GM23248 (cell line): ENCODE data around the gene FADS6. TPM values are rescaled to one million over a fixed set of nuclear protein-coding genes. Genes with fewer than 3 reads are reported as not detected.
"Not testable (repeated sequence)": the region's sequence is repeated elsewhere in the genome, so short reads cannot be mapped to it uniquely, and the experiment has no call there.

Experiments used
- DNase-seq: peaks from one replicate; pipeline ENCODE4 v3.0.0-alpha.2; 2015
- H2AFZ ChIP-seq: fragments of 200-600 bp; sonication (generic); 2 replicates; pipeline ENCODE4 v1.6.1; 2016; ENCODE audit warnings: antibody characterized with exemption
- H3F3A ChIP-seq: fragments of 200-600 bp; sonication (generic); 2 replicates; pipeline ENCODE4 v1.6.1; 2016; ENCODE audit warnings: mild to moderate bottlenecking, antibody characterized with exemption, mixed run types; ENCODE audit not compliant: insufficient read depth
- H3K27ac ChIP-seq: fragments of 200-600 bp; sonication (generic); 2 replicates; pipeline ENCODE4 v1.5.1; 2016; ENCODE audit warnings: mild to moderate bottlenecking
- H3K27me3 ChIP-seq: fragments of 200-600 bp; sonication (generic); replicated peaks from 2 replicates; pipeline ENCODE4 v1.6.1; 2016; ENCODE audit warnings: mild to moderate bottlenecking; ENCODE audit not compliant: insufficient read depth
- H3K36me3 ChIP-seq: fragments of 200-600 bp; sonication (generic); 2 replicates; pipeline ENCODE4 v1.6.1; 2016; ENCODE audit warnings: low read depth, mild to moderate bottlenecking
- H3K4me1 ChIP-seq: fragments of 200-600 bp; sonication (generic); 2 replicates; pipeline ENCODE4 v1.6.1; 2016; ENCODE audit warnings: mild to moderate bottlenecking; ENCODE audit not compliant: insufficient read depth
- H3K4me2 ChIP-seq: fragments of 200-600 bp; sonication (generic); one replicate; pipeline ENCODE4 v1.6.1; 2016; ENCODE audit warnings: mild to moderate bottlenecking; ENCODE audit not compliant: unreplicated experiment
- H3K4me3 ChIP-seq: fragments of 200-600 bp; sonication (generic); 2 replicates; pipeline ENCODE4 v1.5.1; 2016; ENCODE audit warnings: mild to moderate bottlenecking
- H3K79me2 ChIP-seq: fragments of 200-600 bp; sonication (generic); 2 replicates; pipeline ENCODE4 v1.6.1; 2016; ENCODE audit warnings: mild to moderate bottlenecking; ENCODE audit not compliant: insufficient read depth
- H3K9ac ChIP-seq: fragments of 200-600 bp; sonication (generic); 2 replicates; pipeline ENCODE4 v1.6.1; 2016; ENCODE audit warnings: mild to moderate bottlenecking
- H3K9me2 ChIP-seq: fragments of 200-600 bp; sonication (generic); 2 replicates; pipeline ENCODE4 v1.6.1; 2016; ENCODE audit warnings: mixed run types, mild to moderate bottlenecking, moderate library complexity; ENCODE audit not compliant: insufficient read depth
- H3K9me3 ChIP-seq: fragments of 200-600 bp; sonication (generic); one replicate; pipeline ENCODE4 v1.6.1; 2017; ENCODE audit warnings: low read depth
- H4K20me1 ChIP-seq: fragments of 200-600 bp; sonication (generic); 2 replicates; pipeline ENCODE4 v1.6.0; 2016; ENCODE audit not compliant: insufficient read depth
- EZH2 ChIP-seq: fragments of 200-600 bp; sonication (generic); IDR thresholded peaks from 2 replicates; pipeline ENCODE4 v1.6.1; 2018; ENCODE audit warnings: antibody characterized with exemption, mild to moderate bottlenecking; ENCODE audit not compliant: insufficient read depth, poor library complexity, severe bottlenecking
- EZH2phosphoT487 ChIP-seq: fragments of 200-600 bp; sonication (generic); IDR thresholded peaks from 2 replicates; pipeline ENCODE4 v1.6.1; 2018; ENCODE audit warnings: antibody characterized with exemption, moderate library complexity, mild to moderate bottlenecking, low read depth; ENCODE audit not compliant: insufficient read depth
- WGBS, 2 experiments: methylation state at CpG; one replicate each; pipeline ENCODE4 v1.1.6; 2015 to 2017; ENCODE audit warnings: low lambda C conversion rate in 2 of 2, low coverage in 1 of 2; ENCODE audit errors: missing lambda C conversion rate in 2 of 2; 5-methylcytosine and 5-hydroxymethylcytosine counted together
- in situ Hi-C: fragments of 300-500 bp; cut with MboI; formaldehyde crosslinking; loops from 2 replicates; pipeline ENCODE4 v1.15.0; 2020
- polyA plus RNA-seq: library from polyadenylated mRNA; unstranded; fragments of >200 nt; fragmentation: Nextera tagmentation; extraction: Ambion mirVana; gene quantifications from 2 replicates; pipeline ENCODE4 v1.2.1, GENCODE V29; 2016
- total RNA-seq: library from RNA; depleted of rRNA; stranded (reverse); fragments of >200 nt; shearing (Covaris generic); gene quantifications from 2 replicates; pipeline ENCODE4 v1.2.3, GENCODE V29; 2014

The FADS6 gene
- total and polyA plus RNA-seq, 2 experiments from 2014 or later = not detected

DNA sequence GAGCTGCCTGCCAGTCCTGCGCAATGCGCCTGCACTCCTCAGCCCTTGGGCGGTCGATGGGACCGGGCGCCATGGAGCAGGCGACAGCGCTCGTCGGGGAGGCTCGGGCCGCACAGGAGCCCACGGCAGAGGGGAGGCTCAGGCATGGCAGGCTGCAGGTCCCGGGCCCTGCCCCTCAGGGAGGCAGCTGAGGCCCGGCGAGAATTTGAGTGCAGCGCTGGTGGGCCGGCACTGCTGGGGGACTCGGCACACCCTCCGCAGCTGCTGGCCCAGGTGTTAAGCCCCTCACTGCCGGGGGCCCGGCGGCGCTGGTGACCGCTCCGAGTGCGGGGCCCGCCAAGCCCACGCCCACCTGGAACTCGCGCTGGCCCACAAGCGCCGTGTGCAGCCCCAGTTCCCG lies 13.6 kb upstream of the FADS6 start:
- H4K20me1 ChIP-seq = no peaks in the 10 kb centered on the region
- no peak overlapping the region for H2AFZ ChIP-seq
- H3K9me3 ChIP-seq = no peaks in the 10 kb centered on the region
- peaks cover 12% of the 10 kb centered on the region; the same call in 1 of the 2 replicates for H3K27me3 ChIP-seq
- H3K4me2 ChIP-seq = no peak overlapping the region
- no peaks in the 10 kb centered on the region for H3K9me2 ChIP-seq
- no peaks in the 10 kb centered on the region for H3K36me3 ChIP-seq
- H3K9ac ChIP-seq = no peak overlapping the region
- H3K4me1 ChIP-seq = no peaks in the 10 kb centered on the region
- H3K27ac ChIP-seq = no peak overlapping the region
- in situ Hi-C loops = no loop called here
- WGBS, 2 experiments = 82 to 84% methylated on average over 23 to 34 of the region's 34 CpGs
- TF ChIP-seq EZH2phosphoT487 (no peak), EZH2 (no peak)
- H3F3A ChIP-seq = no peaks in the 10 kb centered on the region
- no peaks in the 10 kb centered on the region for H3K79me2 ChIP-seq
- no peak overlapping the region for H3K4me3 ChIP-seq
- DNase-seq = no peak

- H3K27ac ChIP-seq, H3K4me1 ChIP-seq, DNase-seq, H3K4me2 ChIP-seq, in situ Hi-C loops, H3K79me2 ChIP-seq, H3K4me3 ChIP-seq, H3K9ac ChIP-seq, H2AFZ ChIP-seq, H3K9me2 ChIP-seq, H4K20me1 ChIP-seq, H3K36me3 ChIP-seq, H3K9me3 ChIP-seq, H3F3A ChIP-seq: not testable (repeated sequence)
- 48 to 55% methylated on average over 6 of the region's 6 CpGs for WGBS, 2 experiments
- peaks cover 19% of the 10 kb centered on the region; the same call in 1 of the 2 replicates for H3K27me3 ChIP-seq
Measured at GRCh38 chr17:74906214-74906793, 12.9 kb upstream of the FADS6 start.

- H3K9me2 ChIP-seq = no peaks in the 10 kb centered on the region
- H3K4me3 ChIP-seq = no peak overlapping the region
- H3K27ac ChIP-seq = no peak overlapping the region
- no peak overlapping the region for H2AFZ ChIP-seq
- no peak for DNase-seq
- no peaks in the 10 kb centered on the region for H3K9me3 ChIP-seq
- no peaks in the 10 kb centered on the region for H3F3A ChIP-seq
- no peaks in the 10 kb centered on the region for H4K20me1 ChIP-seq
- no peak overlapping the region for H3K9ac ChIP-seq
- no peaks in the 10 kb centered on the region for H3K4me1 ChIP-seq
- no peak overlapping the region for H3K4me2 ChIP-seq
- H3K79me2 ChIP-seq = no peaks in the 10 kb centered on the region
- TF ChIP-seq EZH2 (no peak), EZH2phosphoT487 (no peak)
- peaks cover 21% of the 10 kb centered on the region; the same call in 1 of the 2 replicates for H3K27me3 ChIP-seq
- WGBS, 2 experiments = 48 to 58% methylated on average over 7 of the region's 7 CpGs
- in situ Hi-C loops = no loop called here
- H3K36me3 ChIP-seq = no peaks in the 10 kb centered on the region
Measured at GRCh38 chr17:74904687-74905409, 11.4 kb upstream of the FADS6 start.

DNA sequence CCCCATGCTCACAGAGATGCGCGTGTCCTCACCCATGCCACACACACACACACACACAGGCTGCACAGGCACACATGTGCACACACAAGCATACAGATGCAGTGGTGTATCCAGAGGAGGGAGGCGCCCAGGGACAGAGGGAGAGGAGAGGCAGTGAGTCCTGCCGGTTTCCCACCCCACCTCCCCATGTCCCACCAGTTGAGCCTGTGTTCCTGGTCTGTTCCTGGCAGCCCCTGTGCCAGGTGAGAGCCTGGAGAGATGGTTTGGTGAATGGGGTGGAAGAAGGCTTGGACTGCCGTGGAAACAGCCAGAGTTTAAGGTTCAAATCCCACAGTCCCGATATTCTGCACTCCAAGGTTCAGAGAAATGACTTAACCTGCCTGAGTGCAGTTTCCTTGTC lies 10.2 kb upstream of the FADS6 start:
- Histone ChIP-seq H2AFZ (no peak overlapping the region), H3K9ac (no peak overlapping the region), H3K4me3 (no peak overlapping the region), H3K9me3 (no peaks in the 10 kb centered on the region), H3K27ac (no peak overlapping the region), H3K27me3 (peaks cover 21% of the 10 kb centered on the region; the same call in 1 of the 2 replicates), H3K4me1 (no peaks in the 10 kb centered on the region), H3K79me2 (no peaks in the 10 kb centered on the region), H3K36me3 (no peaks in the 10 kb centered on the region), H3K9me2 (no peaks in the 10 kb centered on the region), H3F3A (no peaks in the 10 kb centered on the region), H4K20me1 (no peaks in the 10 kb centered on the region), H3K4me2 (no peak overlapping the region)
- in situ Hi-C loops = no loop called here
- WGBS, 2 experiments = 47 to 58% methylated on average over 6 of the region's 6 CpGs
- no peak for TF ChIP-seq EZH2
- no peak for TF ChIP-seq EZH2phosphoT487
- no peak for DNase-seq
